NB4 (cell line): Measurements from ENCODE around the gene BLNK.

ENCODE experiments used
- CTCF ChIP-seq: IDR thresholded peaks from one replicate; pipeline ENCODE4 v1.5.1; 2012; ENCODE audit warnings: low read depth, low read length
- MAX ChIP-seq: IDR thresholded peaks from 2 replicates; pipeline ENCODE4 v1.6.1; 2011; ENCODE audit warnings: low read depth, low read length
- MYC ChIP-seq: IDR thresholded peaks from 2 replicates; pipeline ENCODE4 v1.6.1; 2011; ENCODE audit warnings: low read depth, low read length
- POLR2A ChIP-seq: IDR thresholded peaks from 2 replicates; pipeline ENCODE4 v1.6.1; 2011; ENCODE audit warnings: mild to moderate bottlenecking; ENCODE audit not compliant: insufficient read length; ENCODE audit errors: extremely low read depth

GRCh38 chr10:96276831-96277230, 5.5 kb upstream of the BLNK start:
- no peak for TF ChIP-seq POLR2A
- no peak for TF ChIP-seq CTCF
- no peak for TF ChIP-seq MYC
- TF ChIP-seq MAX: no peak
